Small intestine (tissue), 7 donors: Measurements from ENCODE around the gene CAPZB. TPM values are rescaled to one million over a fixed set of nuclear protein-coding genes. Genes with fewer than 3 reads are reported as not detected.

Experiments
- DNase-seq, 2 donors: peaks; one replicate each; pipeline versions ENCODE4 v3.0.0 to v3.0.0-alpha.2; 2013
- FAIRE-seq: peaks from 2 replicates; lab custom pipeline; 2012; peaks lifted over from hg19 to GRCh38; lab: Jason Lieb, UNC
- H3K27ac ChIP-seq, 3 donors: one replicate each; pipeline ENCODE4 v1.5.1; 2013; ENCODE audit warnings: low read length in 2 of 3, mild to moderate bottlenecking in 2 of 3, control low read depth in 1 of 3, inconsistent platforms in 1 of 3, low read depth in 1 of 3, moderate library complexity in 1 of 3
- H3K27me3 ChIP-seq, 3 donors: one replicate each; pipeline ENCODE4 v1.6.1; 2013; ENCODE audit warnings: low read length in 3 of 3, inconsistent platforms in 1 of 3; ENCODE audit not compliant: control insufficient read depth in 3 of 3, insufficient read depth in 3 of 3
- H3K36me3 ChIP-seq, 3 donors: one replicate each; pipeline ENCODE4 v1.6.1; 2013; ENCODE audit warnings: low read length in 3 of 3, inconsistent platforms in 1 of 3, low read depth in 1 of 3, mild to moderate bottlenecking in 1 of 3, moderate library complexity in 1 of 3; ENCODE audit not compliant: control insufficient read depth in 3 of 3, insufficient read depth in 2 of 3
- H3K4me1 ChIP-seq, 3 donors: one replicate each; pipeline ENCODE4 v1.6.1; 2013; ENCODE audit warnings: low read length in 2 of 3, inconsistent platforms in 1 of 3, low read depth in 1 of 3, mild to moderate bottlenecking in 1 of 3, moderate library complexity in 1 of 3; ENCODE audit not compliant: control insufficient read depth in 3 of 3, insufficient read depth in 2 of 3
- H3K4me3 ChIP-seq, 3 donors: one replicate each; pipeline ENCODE4 v1.5.1; 2013; ENCODE audit warnings: low read length in 3 of 3, control low read depth in 1 of 3, inconsistent platforms in 1 of 3, low read depth in 1 of 3, mild to moderate bottlenecking in 1 of 3, moderate library complexity in 1 of 3
- H3K9me3 ChIP-seq, 2 donors: one replicate each; pipeline ENCODE4 v1.6.1; 2013; ENCODE audit warnings: low read depth in 1 of 2, low read length in 1 of 2; ENCODE audit not compliant: control insufficient read depth in 2 of 2, insufficient read depth in 1 of 2
- WGBS, 3 donors: extraction: QIAGEN DNeasy Blood & Tissue Kit; methylation state at CpG; one replicate each; pipeline ENCODE4 v1.1.7; 2013; 5-methylcytosine and 5-hydroxymethylcytosine counted together
- polyA plus RNA-seq, 4 donors: library from polyadenylated mRNA; stranded (reverse) in 3 of 4; unstranded in 1 of 4; fragments of 200-250 nt in 3 of 4; fragments of 120-200 nt in 1 of 4; gene quantifications; one replicate each; pipeline versions ENCODE4 v1.2.1 to v1.2.3, GENCODE V29; 2013
- donor health status: healthy with polysubstance abuse.
- donor health status: control.
- donor health status: control.
- donor health status: Bipolar disorder and iron deficiency.
- donor health status: healthy.

CAPZB gene
- polyA plus RNA-seq, 4 donors, result 245 to 292 (median 276) TPM

DNA sequence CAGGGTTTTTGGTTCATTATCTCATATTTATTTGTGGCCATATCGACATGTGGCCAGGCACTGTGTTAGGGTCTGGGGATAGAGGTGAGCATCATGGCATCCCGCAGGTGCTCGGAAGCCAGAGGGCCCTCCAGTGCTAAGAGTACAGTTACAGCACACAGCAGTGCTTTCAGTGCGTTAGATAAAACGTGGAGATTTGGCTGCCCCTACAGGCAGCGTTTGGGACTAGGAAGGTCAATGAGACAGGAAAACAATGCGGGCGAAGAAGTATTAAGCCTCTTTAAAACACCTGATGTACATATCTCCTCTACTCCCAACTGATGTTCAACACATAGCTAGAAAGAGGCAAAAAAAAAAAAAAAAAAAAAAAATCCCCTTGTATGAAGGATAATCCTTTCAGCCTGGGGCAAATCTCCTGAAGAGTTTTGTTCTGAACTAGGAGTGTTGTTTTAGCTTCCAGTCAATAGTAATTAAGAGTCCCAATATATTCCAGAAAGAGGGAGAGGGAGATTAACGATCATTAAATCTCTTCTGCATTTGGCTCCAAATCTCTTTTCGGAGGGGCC is 80.1 kb downstream of the CAPZB start:
- WGBS, 3 donors, result 73 to 89% (median 88%) methylated on average over 10 of the region's 10 CpGs
- no peaks in the 10 kb centered on the region for H3K9me3 ChIP-seq
- DNase-seq (no peak), FAIRE-seq (no peak)
- peak overlapping the region in 1 of 3 donors; percentile 13 for H3K27ac ChIP-seq
- peaks cover 0 to 53% (median 0%) of the 10 kb centered on the region in 3 donors for H3K36me3 ChIP-seq
- no peak overlapping the region for H3K4me3 ChIP-seq
- H3K27me3 ChIP-seq, result no peaks in the 10 kb centered on the region
- H3K4me1 ChIP-seq, result peaks cover 0 to 14% (median 11%) of the 10 kb centered on the region in 3 donors

- H3K27ac ChIP-seq, result peak overlapping the region in 1 of 3 donors; percentile 35
- DNase-seq (no peak), FAIRE-seq (no peak)
- peaks cover 0 to 56% (median 0%) of the 10 kb centered on the region in 3 donors for H3K36me3 ChIP-seq
- WGBS, 3 donors, result 86 to 93% (median 90%) methylated on average over 5 of the region's 5 CpGs
- H3K4me3 ChIP-seq, result no peak overlapping the region
- H3K4me1 ChIP-seq, result peaks cover 0 to 14% (median 11%) of the 10 kb centered on the region in 3 donors
- no peaks in the 10 kb centered on the region for H3K27me3 ChIP-seq
- H3K9me3 ChIP-seq, result no peaks in the 10 kb centered on the region
Observed at GRCh38 chr1:19404748-19405147, 80.6 kb downstream of the CAPZB start.

GRCh38 chr1:19403256-19403655 is 82.1 kb downstream of the CAPZB start:
- Histone ChIP-seq H3K4me3 (no peak overlapping the region), H3K4me1 (peaks cover 0 to 14% (median 11%) of the 10 kb centered on the region in 3 donors), H3K27me3 (no peaks in the 10 kb centered on the region), H3K27ac (peak overlapping the region in 1 of 3 donors; percentile 18), H3K36me3 (peaks cover 0 to 58% (median 0%) of the 10 kb centered on the region in 3 donors), H3K9me3 (no peaks in the 10 kb centered on the region)
- WGBS, 3 donors, result 84 to 92% (median 88%) methylated on average over 5 of the region's 5 CpGs
- no peak for FAIRE-seq
- DNase-seq, result no peak

DNA sequence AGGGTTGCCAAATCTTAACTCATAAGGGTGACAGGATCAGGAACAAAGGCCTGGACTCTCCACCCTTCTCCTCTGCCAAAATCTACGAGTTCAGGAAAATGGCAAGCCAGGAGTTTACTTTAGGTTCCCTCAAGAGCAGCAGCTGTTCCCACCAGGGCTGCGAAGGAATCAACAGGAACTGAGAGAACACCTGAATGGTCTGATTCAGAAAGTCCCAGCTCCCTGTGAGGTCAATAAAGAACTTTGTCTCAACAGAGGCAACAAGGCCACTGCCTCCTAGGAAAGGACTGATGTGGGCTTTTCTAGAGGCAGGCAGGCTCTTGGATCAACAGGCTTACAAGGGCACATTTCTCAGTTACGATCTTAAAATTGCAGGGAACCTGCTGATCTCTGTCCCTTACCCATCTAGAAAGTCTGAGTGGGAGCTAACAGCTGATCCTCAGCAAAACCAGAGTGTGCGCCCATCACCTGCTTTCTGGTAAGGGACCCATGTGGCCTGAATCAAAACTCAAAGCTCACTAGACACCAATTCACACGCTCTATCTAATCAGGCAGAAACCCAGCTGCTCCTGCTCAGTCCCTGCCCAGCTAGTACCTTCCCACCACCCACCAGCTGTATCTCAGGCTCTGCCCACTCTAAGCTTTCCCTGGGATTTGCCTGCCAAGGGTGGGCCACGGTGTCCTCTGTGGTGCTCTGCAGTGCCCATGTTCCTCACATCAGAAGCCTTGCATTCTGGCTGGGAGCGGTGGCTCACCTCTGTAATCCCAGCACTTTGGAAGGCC is 83.1 kb downstream of the CAPZB start:
- DNase-seq (no peak), FAIRE-seq (no peak)
- Histone ChIP-seq H3K27ac (peak overlapping the region in 2 of 3 donors; percentile 1 to 20), H3K4me1 (peaks cover 0 to 14% (median 8%) of the 10 kb centered on the region in 3 donors), H3K36me3 (peaks cover 0 to 58% (median 0%) of the 10 kb centered on the region in 3 donors), H3K27me3 (no peaks in the 10 kb centered on the region), H3K4me3 (no peak overlapping the region), H3K9me3 (no peaks in the 10 kb centered on the region)
- 80 to 85% (median 84%) methylated on average over 7 of the region's 7 CpGs for WGBS, 3 donors

DNA sequence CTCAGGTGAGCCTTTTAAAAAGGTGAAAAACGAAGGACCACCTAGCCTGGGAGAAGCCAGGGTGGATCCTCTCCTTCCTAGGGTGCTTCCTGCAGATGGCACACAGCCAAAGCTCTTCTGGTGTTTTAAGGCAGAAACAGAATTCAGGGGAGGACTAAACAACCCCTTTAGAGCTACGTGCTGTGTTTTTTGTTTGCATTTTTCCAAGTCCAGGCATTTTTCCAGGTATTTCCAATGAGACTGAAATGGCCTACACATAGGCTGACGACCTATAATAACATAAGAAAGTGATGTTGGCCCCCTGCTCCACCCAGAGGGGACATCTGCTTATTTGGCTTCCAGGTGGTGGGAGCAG is 83.8 kb downstream of the CAPZB start:
- H3K4me1 ChIP-seq, result peaks cover 0 to 14% (median 8%) of the 10 kb centered on the region in 3 donors
- 70 to 85% (median 81%) methylated on average over 3 of the region's 3 CpGs for WGBS, 3 donors
- DNase-seq, result no peak
- no peak for FAIRE-seq
- H3K27me3 ChIP-seq, result no peaks in the 10 kb centered on the region
- H3K4me3 ChIP-seq, result no peak overlapping the region
- no peaks in the 10 kb centered on the region for H3K9me3 ChIP-seq
- H3K27ac ChIP-seq, result peak overlapping the region in 2 of 3 donors; percentile 1 to 20
- peaks cover 0 to 56% (median 0%) of the 10 kb centered on the region in 3 donors for H3K36me3 ChIP-seq

DNA sequence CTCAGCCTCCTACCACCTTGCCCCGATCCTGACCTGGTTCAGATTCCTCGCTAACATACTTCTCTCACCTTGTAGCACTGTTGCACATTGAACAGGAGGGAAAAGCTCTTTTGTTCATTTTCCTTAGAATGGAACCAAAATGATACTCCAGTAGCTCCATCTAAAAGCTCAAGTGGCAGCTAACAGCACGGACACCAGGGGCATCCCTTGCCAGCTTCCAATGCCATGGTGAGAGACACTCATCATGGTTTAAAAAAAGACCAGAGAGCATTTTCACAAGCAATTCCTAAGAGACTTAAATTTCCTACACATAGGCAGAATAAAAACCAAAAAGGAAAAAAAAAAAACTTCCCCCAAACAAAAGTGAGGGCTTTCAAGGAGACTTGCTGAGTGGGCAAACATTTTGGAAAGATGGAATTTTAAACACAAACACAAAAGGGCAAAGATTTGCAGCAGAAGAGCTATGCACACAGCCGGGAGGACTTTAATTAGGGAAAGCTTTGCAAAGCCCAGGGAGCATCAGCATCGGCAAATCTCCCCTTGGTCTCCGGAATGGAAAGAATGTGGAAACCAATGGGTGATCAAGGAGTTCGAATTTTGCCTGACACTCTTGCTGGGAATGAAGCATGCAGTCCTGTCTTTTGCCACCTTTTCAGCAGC is 84.3 kb downstream of the CAPZB start:
- no peak overlapping the region for H3K4me3 ChIP-seq
- 75 to 93% (median 82%) methylated on average over 7 of the region's 7 CpGs for WGBS, 3 donors
- H3K36me3 ChIP-seq, result peaks cover 0 to 57% (median 0%) of the 10 kb centered on the region in 3 donors
- peaks cover 0 to 14% (median 6%) of the 10 kb centered on the region in 3 donors for H3K4me1 ChIP-seq
- H3K27me3 ChIP-seq, result no peaks in the 10 kb centered on the region
- no peak for DNase-seq
- no peak for FAIRE-seq
- peak overlapping the region in 2 of 3 donors; percentile 20 to 29 for H3K27ac ChIP-seq
- H3K9me3 ChIP-seq, result no peaks in the 10 kb centered on the region

GRCh38 chr1:19400192-19400611 is 85.1 kb downstream of the CAPZB start:
- H3K36me3 ChIP-seq, result peaks cover 0 to 60% (median 0%) of the 10 kb centered on the region in 3 donors
- H3K9me3 ChIP-seq, result no peaks in the 10 kb centered on the region
- no peak overlapping the region for H3K4me3 ChIP-seq
- H3K4me1 ChIP-seq, result peaks cover 0 to 17% (median 6%) of the 10 kb centered on the region in 3 donors
- no peaks in the 10 kb centered on the region for H3K27me3 ChIP-seq
- FAIRE-seq (no peak), DNase-seq (no peak)
- 85 to 94% (median 93%) methylated on average over 11 of the region's 11 CpGs for WGBS, 3 donors
- H3K27ac ChIP-seq, result peak overlapping the region in 2 of 3 donors; percentile 20 to 29

GRCh38 chr1:19398309-19398760 is 87.0 kb downstream of the CAPZB start:
- Histone ChIP-seq H3K27me3 (no peaks in the 10 kb centered on the region), H3K4me1 (peaks cover 0 to 17% (median 6%) of the 10 kb centered on the region in 3 donors), H3K9me3 (no peaks in the 10 kb centered on the region), H3K36me3 (peaks cover 0 to 63% (median 0%) of the 10 kb centered on the region in 3 donors), H3K4me3 (no peak overlapping the region), H3K27ac (peak overlapping the region in 1 of 3 donors; percentile 68)
- DNase-seq, result no peak
- whole genome bisulfite sequencing, 3 donors, result 70 to 89% (median 79%) methylated on average over 9 of the region's 9 CpGs
- FAIRE-seq, result no peak
